ENCODE data around the gene CD247.

The CD247 gene

DNA sequence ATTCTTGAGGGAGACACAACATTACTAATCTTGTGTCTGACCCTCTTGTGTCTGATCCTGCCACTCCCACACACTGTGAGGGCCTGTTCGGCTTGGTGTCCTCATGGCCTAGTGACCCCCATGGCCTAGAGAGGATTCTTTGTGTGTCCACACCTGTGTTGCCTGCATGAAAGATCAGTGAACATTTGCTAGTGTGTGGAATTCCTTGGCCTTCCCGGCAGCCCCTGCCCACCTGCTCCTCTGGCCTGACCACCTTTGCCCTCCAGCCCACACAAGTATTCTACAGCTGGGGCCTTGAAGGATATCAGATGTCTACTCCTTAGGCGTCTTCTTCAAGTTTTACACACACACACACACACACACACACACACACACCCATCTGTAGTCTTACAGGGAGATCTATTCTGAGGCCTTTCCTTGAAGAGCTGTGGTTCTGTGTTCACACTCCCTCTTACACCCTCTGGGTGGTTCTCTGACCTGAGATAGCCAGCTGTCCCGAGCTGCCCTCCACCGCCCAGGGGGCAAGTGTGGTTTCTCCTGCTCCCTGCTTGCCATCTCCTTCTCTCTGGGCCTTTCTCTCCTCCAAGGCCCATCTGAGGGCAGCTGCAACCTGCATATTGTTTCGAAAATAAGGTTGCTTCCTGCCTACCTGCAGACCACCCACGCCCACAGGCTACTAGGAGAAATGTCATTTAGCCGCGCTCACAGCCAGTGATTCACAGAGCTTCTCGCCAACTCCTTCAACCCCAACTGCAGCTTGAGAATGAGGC is 45.4 kb downstream of the CD247 start:
- TF ChIP-seq, protein P1, sequence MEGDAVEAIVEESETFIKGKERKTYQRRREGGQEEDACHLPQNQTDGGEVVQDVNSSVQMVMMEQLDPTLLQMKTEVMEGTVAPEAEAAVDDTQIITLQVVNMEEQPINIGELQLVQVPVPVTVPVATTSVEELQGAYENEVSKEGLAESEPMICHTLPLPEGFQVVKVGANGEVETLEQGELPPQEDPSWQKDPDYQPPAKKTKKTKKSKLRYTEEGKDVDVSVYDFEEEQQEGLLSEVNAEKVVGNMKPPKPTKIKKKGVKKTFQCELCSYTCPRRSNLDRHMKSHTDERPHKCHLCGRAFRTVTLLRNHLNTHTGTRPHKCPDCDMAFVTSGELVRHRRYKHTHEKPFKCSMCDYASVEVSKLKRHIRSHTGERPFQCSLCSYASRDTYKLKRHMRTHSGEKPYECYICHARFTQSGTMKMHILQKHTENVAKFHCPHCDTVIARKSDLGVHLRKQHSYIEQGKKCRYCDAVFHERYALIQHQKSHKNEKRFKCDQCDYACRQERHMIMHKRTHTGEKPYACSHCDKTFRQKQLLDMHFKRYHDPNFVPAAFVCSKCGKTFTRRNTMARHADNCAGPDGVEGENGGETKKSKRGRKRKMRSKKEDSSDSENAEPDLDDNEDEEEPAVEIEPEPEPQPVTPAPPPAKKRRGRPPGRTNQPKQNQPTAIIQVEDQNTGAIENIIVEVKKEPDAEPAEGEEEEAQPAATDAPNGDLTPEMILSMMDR (IDR thresholded peaks at IDR 0.05; ENCODE audit: insufficient read depth, low read depth, low read length, missing control alignments), result no peak
- no peak overlapping the region for H3K4me3 ChIP-seq (ENCODE audit: low read depth, low read length)
- DNase-seq (ENCODE audit: low read depth), result no peak

DNA sequence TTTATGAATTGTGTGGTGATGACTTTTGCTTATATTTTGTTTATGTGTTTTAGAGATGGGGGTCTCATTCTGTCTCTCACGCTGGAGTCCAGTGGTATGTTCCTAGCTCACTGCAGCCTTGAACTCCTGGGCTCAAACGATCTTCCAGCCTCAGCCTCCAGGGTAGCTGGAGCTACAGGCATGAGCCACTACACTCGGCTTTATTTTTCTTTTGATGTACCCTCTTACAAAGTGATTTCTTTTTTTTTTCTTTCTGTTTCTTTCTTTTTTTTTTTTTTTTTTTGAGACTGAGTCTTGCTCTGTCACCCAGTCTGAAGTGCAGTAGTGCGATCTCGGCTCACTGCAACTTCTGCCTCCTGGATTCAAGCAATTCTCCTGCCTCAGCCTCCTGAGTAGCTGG is 46.8 kb downstream of the CD247 start:
- DNase-seq (ENCODE audit: low read depth), result no peak
- TF ChIP-seq, protein P1 (IDR thresholded peaks at IDR 0.05; ENCODE audit: insufficient read depth, low read depth, low read length, missing control alignments), result no peak
- no peak overlapping the region for H3K4me3 ChIP-seq (ENCODE audit: low read depth, low read length)

- TF ChIP-seq, protein P1 (IDR thresholded peaks at IDR 0.05; ENCODE audit: insufficient read depth, low read depth, low read length, missing control alignments), result no peak
- no peak for DNase-seq (ENCODE audit: low read depth)
- no peak overlapping the region for H3K4me3 ChIP-seq (ENCODE audit: low read depth, low read length)
These were observed 48.9 kb downstream of the CD247 start for GRCh38 chr1:167469280-167469965.

DNA sequence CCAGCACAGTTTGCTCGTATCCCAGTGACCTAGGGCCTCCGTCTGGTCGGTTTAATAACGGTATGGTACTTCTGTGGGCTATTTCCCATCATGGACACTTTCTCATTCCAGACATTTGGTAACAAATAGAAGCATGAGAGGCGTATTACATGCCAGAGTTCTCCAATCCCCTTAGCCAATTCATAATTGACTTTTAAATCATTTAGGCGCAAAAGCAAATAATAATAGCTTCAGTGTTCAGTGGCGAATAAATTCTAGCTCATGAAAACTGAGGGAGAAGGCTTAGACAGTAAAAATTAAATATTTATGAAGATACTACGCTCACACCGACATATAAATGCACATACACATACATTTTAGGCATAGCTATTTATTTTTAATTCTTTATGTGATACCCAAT is 50.6 kb downstream of the CD247 start:
- no peak overlapping the region for H3K4me3 ChIP-seq (ENCODE audit: low read depth, low read length)
- TF ChIP-seq, protein P1 (IDR thresholded peaks at IDR 0.05; ENCODE audit: insufficient read depth, low read depth, low read length, missing control alignments), result no peak
- no peak for DNase-seq (ENCODE audit: low read depth)

GRCh38 chr1:167467126-167467710 is 51.1 kb downstream of the CD247 start:
- TF ChIP-seq, protein P1 (IDR thresholded peaks at IDR 0.05; ENCODE audit: insufficient read depth, low read depth, low read length, missing control alignments), result no peak
- H3K4me3 ChIP-seq (ENCODE audit: low read depth, low read length), result no peak overlapping the region
- no peak for DNase-seq (ENCODE audit: low read depth)

DNA sequence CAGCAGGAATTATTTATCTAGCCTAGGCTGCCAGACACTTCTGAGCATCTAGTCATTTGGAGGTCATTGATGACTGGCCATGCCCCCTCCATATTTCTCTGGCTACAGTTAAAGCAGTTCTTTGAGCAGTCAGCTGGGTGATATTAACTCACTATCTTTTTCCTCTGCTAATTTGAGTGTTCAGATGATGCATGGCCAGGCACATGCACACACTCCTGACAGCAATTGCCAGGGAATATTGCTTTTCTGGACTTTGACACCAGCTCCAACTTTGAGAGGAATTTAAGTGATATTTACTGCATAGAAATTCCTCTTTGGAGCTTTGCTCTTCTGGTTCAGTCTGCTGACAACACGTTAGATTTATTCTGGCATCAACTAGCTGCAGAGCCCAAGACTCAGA is 52.6 kb downstream of the CD247 start:
- TF ChIP-seq, protein P1 (IDR thresholded peaks at IDR 0.05; ENCODE audit: insufficient read depth, low read depth, low read length, missing control alignments), result no peak
- no peak overlapping the region for H3K4me3 ChIP-seq (ENCODE audit: low read depth, low read length)
- DNase-seq (ENCODE audit: low read depth), result no peak
